ENCODE measurements around the gene DCBLD1. TPM values are rescaled to one million over a fixed set of nuclear protein-coding genes. Genes with fewer than 3 reads are reported as not detected.
"Not testable (repeated sequence)": the region's sequence is repeated elsewhere in the genome, so short reads cannot be mapped to it uniquely, and the experiment has no call there.

DCBLD1 gene
- polyA plus RNA-seq, 3 donors: 2.9 to 3.3 (median 3.1) TPM

- no peak for DNase-seq
- no peak overlapping the region for H3K4me3 Mint-ChIP-seq
- Histone ChIP-seq H3K9me3 (replicated peaks in 1 of 2; ENCODE audit: control insufficient read depth in 1 of 2, insufficient read depth in 1 of 2, low read length in 2 of 2) (no peaks in the 10 kb centered on the region), H3K27ac (ENCODE audit: low read depth in 1 of 2, low read length in 2 of 2) (no peak overlapping the region), H3K79me2 (ENCODE audit: insufficient read depth, low read length) (no peaks in the 10 kb centered on the region), H2AFZ (ENCODE audit: insufficient read depth, low read depth, low read length, poor library complexity, severe bottlenecking) (no peak overlapping the region), H3K9ac (ENCODE audit: insufficient read depth, low read length, poor library complexity, severe bottlenecking) (no peak overlapping the region), H3K36me3 (replicated peaks in 1 of 2; ENCODE audit: control insufficient read depth in 1 of 2, insufficient read depth in 2 of 2, low read length in 2 of 2) (no peaks in the 10 kb centered on the region), H3K27me3 (ENCODE audit: control insufficient read depth in 2 of 2, insufficient read depth in 2 of 2, low read length in 2 of 2) (no peaks in the 10 kb centered on the region), H4K20me1 (ENCODE audit: insufficient read depth, low read length) (no peaks in the 10 kb centered on the region), H3K4me3 (replicated peaks in 1 of 3; ENCODE audit: low read depth in 2 of 3, low read length in 3 of 3) (no peak overlapping the region), H3K4me2 (replicated peaks; ENCODE audit: extremely low read depth, low read length, poor library complexity, severe bottlenecking) (no peak overlapping the region), H3K4me1 (ENCODE audit: control insufficient read depth in 1 of 2, insufficient read depth in 2 of 2, low read length in 2 of 2) (peaks cover 0 to 11% of the 10 kb centered on the region in 2 donors)
- H3K9me3 Mint-ChIP-seq: peaks cover 0 to 3% (median 0%) of the 10 kb centered on the region in 7 donors
- peaks cover 0 to 6% (median 4%) of the 10 kb centered on the region in 3 donors for H3K27me3 Mint-ChIP-seq (ENCODE audit: low read depth in 3 of 3)
- WGBS (ENCODE audit: insufficient coverage): no CpG with 5 or more reads among the region's 4 CpGs
- intact Hi-C loops (cut with micrococcal nuclease): no loop called here
- H3K27ac Mint-ChIP-seq: peak overlapping the region in 1 of 7 donors; percentile 79
- TF ChIP-seq, protein P1, sequence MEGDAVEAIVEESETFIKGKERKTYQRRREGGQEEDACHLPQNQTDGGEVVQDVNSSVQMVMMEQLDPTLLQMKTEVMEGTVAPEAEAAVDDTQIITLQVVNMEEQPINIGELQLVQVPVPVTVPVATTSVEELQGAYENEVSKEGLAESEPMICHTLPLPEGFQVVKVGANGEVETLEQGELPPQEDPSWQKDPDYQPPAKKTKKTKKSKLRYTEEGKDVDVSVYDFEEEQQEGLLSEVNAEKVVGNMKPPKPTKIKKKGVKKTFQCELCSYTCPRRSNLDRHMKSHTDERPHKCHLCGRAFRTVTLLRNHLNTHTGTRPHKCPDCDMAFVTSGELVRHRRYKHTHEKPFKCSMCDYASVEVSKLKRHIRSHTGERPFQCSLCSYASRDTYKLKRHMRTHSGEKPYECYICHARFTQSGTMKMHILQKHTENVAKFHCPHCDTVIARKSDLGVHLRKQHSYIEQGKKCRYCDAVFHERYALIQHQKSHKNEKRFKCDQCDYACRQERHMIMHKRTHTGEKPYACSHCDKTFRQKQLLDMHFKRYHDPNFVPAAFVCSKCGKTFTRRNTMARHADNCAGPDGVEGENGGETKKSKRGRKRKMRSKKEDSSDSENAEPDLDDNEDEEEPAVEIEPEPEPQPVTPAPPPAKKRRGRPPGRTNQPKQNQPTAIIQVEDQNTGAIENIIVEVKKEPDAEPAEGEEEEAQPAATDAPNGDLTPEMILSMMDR (IDR thresholded peaks at IDR 0.05): no peak
- no peaks in the 10 kb centered on the region for H3K36me3 Mint-ChIP-seq
- peaks cover 22% of the 10 kb centered on the region for H3K4me1 Mint-ChIP-seq
Observed at GRCh38 chr6:117467876-117468275, 14.6 kb upstream of the DCBLD1 start.

GRCh38 chr6:117468527-117468926, 13.9 kb upstream of the DCBLD1 start:
- H3K27me3 Mint-ChIP-seq (ENCODE audit: low read depth in 3 of 3); intact Hi-C loops (cut with micrococcal nuclease): not testable (repeated sequence)
- H3K4me1 Mint-ChIP-seq: peaks cover 20% of the 10 kb centered on the region

More at GRCh38 chr6:117468527-117468926, 13.9 kb upstream of the DCBLD1 start:
- not testable (repeated sequence) for H3K4me2 ChIP-seq (replicated peaks; ENCODE audit: extremely low read depth, low read length, poor library complexity, severe bottlenecking); H3K4me3 Mint-ChIP-seq; H3K36me3 ChIP-seq (replicated peaks in 1 of 2; ENCODE audit: control insufficient read depth in 1 of 2, insufficient read depth in 2 of 2, low read length in 2 of 2); H3K9me3 Mint-ChIP-seq; H3K36me3 Mint-ChIP-seq; H4K20me1 ChIP-seq (ENCODE audit: insufficient read depth, low read length); H3K79me2 ChIP-seq (ENCODE audit: insufficient read depth, low read length); H3K9ac ChIP-seq (ENCODE audit: insufficient read depth, low read length, poor library complexity, severe bottlenecking); H3K27ac ChIP-seq (ENCODE audit: low read depth in 1 of 2, low read length in 2 of 2); H2AFZ ChIP-seq (ENCODE audit: insufficient read depth, low read depth, low read length, poor library complexity, severe bottlenecking); H3K27ac Mint-ChIP-seq; H3K4me3 ChIP-seq (replicated peaks in 1 of 3; ENCODE audit: low read depth in 2 of 3, low read length in 3 of 3); DNase-seq; H3K27me3 ChIP-seq (ENCODE audit: control insufficient read depth in 2 of 2, insufficient read depth in 2 of 2, low read length in 2 of 2); H3K9me3 ChIP-seq (replicated peaks in 1 of 2; ENCODE audit: control insufficient read depth in 1 of 2, insufficient read depth in 1 of 2, low read length in 2 of 2)
- WGBS (ENCODE audit: insufficient coverage): no CpG with 5 or more reads among the region's 4 CpGs
- peaks cover 0 to 11% of the 10 kb centered on the region in 2 donors for H3K4me1 ChIP-seq (ENCODE audit: control insufficient read depth in 1 of 2, insufficient read depth in 2 of 2, low read length in 2 of 2)

All from CD14-positive monocyte (primary cell).